CD4-positive, alpha-beta T cell treated with Interferon gamma for 1 hour (primary cell): ENCODE data around the gene DTX4.

Experiments used
- DNase-seq: peaks from one replicate; pipeline ENCODE4 v3.0.0-alpha.2; 2020

DTX4 gene

GRCh38 chr11:59222464-59223060 is 50.6 kb downstream of the DTX4 start:
- no peak for DNase-seq

- no peak for DNase-seq
Observed at GRCh38 chr11:59223177-59223576, 51.2 kb downstream of the DTX4 start.

GRCh38 chr11:59223611-59224010 is 51.7 kb downstream of the DTX4 start:
- DNase-seq = no peak

GRCh38 chr11:59224351-59224928 is 52.5 kb downstream of the DTX4 start:
- no peak for DNase-seq

- no peak for DNase-seq
Observed at GRCh38 chr11:59225017-59225416, 53.1 kb downstream of the DTX4 start.

DNA sequence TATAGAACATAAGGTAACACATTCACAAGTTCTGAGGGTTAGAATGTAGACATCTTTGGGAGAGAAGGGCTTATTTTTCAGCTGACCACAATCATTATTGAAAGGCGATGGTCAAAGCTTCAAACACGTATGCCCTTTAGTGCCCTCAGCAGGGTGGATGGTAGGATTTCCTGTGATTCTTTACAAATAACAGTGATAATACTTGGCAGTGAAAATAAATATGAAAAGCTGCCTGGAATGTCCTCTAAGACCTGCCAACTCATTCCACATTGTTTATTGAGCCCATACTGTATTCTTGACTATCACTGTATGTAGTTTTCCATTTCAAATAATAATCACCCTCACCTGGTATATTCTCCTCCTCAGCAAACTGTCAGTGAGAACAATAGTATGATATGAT is 54.5 kb downstream of the DTX4 start:
- no peak for DNase-seq

DNA sequence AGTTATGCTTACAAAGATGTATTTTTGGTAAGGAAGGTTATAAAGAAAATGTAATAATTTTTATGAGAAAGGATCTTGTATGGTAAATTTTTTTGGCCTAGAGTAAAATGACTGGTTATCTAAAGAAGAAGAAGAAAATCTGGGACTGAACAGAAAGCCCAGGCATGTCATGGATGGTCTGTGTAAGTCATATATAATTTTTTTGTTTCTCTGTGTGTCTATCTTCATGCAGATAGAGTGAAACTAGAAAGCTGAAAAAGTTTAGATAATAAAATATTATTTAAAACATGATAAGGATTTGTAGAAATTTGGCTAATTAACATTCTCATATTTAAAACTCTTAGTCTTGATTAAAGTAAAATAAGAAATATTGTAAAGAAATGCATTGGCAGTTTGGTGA is 68.4 kb downstream of the DTX4 start:
- no peak for DNase-seq

DNA sequence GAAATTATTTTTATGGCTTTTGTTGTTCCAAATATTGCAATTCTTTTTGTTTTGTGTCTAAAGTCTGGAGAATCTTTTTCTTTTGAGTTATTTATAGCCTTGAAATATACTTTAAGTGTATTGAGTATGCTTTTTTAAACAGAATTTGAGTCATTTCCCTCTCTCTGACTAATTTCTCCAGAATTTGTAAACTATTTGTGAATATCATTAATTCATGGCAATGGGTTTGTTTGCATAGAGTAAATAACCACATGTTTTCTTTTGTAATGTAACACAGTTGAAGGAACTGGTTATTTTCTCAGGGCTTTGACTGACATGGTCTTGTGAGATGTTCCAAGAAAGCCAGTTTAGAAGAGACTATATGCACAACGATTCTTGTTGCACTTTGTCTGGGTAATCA is 71.7 kb downstream of the DTX4 start:
- DNase-seq = no peak

- DNase-seq = no peak
Observed at GRCh38 chr11:59247531-59248227, 75.7 kb downstream of the DTX4 start.

DNA sequence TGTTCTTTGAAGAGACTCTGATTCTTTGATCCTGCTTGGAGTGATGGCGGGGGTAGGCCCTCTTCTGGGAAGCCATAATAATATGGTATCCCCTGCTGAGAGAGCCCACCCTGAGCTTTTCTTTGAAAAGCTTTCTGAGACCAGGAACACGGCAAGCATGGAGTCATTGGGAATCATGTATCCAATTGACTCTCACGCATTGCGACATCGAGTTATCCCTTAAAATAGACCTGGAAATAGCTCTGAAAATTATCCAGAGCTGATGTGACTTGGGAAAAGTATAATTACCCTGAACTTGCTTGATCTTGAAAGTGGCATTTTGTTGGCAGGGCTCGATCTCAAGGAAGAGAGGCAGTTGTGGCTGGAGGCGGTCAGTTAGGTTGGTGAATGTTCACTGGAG is 77.6 kb downstream of the DTX4 start:
- no peak for DNase-seq

DNA sequence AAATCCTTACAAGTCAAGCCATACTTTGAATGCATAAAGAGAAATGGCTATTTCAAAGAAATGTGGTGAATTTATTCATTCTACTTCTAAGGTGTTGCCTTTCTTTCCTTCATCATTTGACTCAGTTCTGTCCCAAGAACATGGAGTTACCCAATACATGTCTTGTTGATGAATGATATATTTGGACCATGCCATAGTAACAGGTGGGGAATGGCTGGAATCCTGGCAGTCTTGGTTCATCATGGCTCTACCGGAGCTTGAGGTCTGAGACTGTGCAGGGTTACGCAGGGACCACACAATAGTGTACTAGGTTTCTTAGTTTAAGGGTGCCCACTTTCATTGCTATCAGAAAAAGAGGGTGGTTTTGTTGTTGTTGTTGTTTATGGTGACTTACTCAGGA is 81.1 kb downstream of the DTX4 start:
- DNase-seq = no peak

GRCh38 chr11:59254286-59254685 is 82.4 kb downstream of the DTX4 start:
- no peak for DNase-seq

- no peak for DNase-seq
Observed at GRCh38 chr11:59255281-59255680, 83.3 kb downstream of the DTX4 start.
